Spleen (tissue), 7 donors: Measurements from ENCODE around the gene DHCR7.

Source experiments
- CTCF ChIP-seq, 11 experiments: fragments of 200-600 bp in 7 of 11; fragments of 450-650 bp in 4 of 11; sonication (generic) in 4 of 11; IDR thresholded peaks in 8 of 11; conservative IDR thresholded peaks in 3 of 11; 1 replicate in 7 of 11; 2 replicates in 4 of 11; pipeline versions ENCODE4 v1.4.0 to v1.8.0; 2016 to 2021; ENCODE audit warnings: antibody characterized with exemption in 11 of 11, inconsistent platforms in 4 of 11, mild to moderate bottlenecking in 1 of 11
- POLR2A ChIP-seq, 3 donors: fragments of 450-650 bp; IDR thresholded peaks; one replicate each; pipeline ENCODE4 v1.5.1; 2017; ENCODE audit warnings: antibody characterized with exemption in 3 of 3, mild to moderate bottlenecking in 1 of 3
- donor health status: DM: no; HTN: no; CAD: no; lungs with moderate emphysema.
- donor health status: DM: no; HTN: no; CAD: no.
- donor health status: DM: no; HTN: no; CAD: no.

- TF ChIP-seq CTCF (IDR thresholded peaks at IDR 0.05 in 8 of 11, conservative IDR thresholded peaks at IDR 0.05 in 3 of 11) (no peak), POLR2A (IDR thresholded peaks at IDR 0.05) (no peak)
Measured at GRCh38 chr11:71395263-71395560, 53.0 kb downstream of the DHCR7 start.
